H1 (cell line): ENCODE measurements around the gene DNAJC22. TPM values are rescaled to one million over a fixed set of nuclear protein-coding genes. Genes with fewer than 3 reads are reported as not detected.

ENCODE experiments used
- CTCF ChIA-PET: fragments of 300-600 bp; sonication (Branson Sonifier 250); formaldehyde crosslinking; loops from one replicate; lab custom pipeline; 2021; ENCODE audit not compliant: partially characterized antibody; lab: Charles Lee
- POLR2A ChIA-PET: fragments of 300-600 bp; sonication (Branson Sonifier 250); formaldehyde crosslinking; loops from one replicate; lab custom pipeline; 2021; ENCODE audit warnings: inconsistent platforms; ENCODE audit not compliant: partially characterized antibody; lab: Charles Lee
- DNase-seq, 2 experiments: peaks; one replicate each; pipeline versions ENCODE4 v3.0.0 to v3.0.0-alpha.2; 2010 to 2022; ENCODE audit warnings: low spot score in 2 of 2, low read depth in 1 of 2, mixed read lengths in 1 of 2
- FAIRE-seq: peaks from 2 replicates; lab custom pipeline; 2011; peaks lifted over from hg19 to GRCh38; lab: Jason Lieb, UNC
- H2AFZ ChIP-seq: 2 replicates; pipeline ENCODE4 v1.8.1; 2012; ENCODE audit warnings: low read length, inconsistent platforms
- H2AK5ac ChIP-seq: 2 replicates; pipeline ENCODE4 v1.6.1; 2013; ENCODE audit warnings: low read depth, low read length
- H2BK120ac ChIP-seq: replicated peaks from 2 replicates; pipeline ENCODE3; 2013; ENCODE audit warnings: low read depth, low read length, inconsistent platforms
- H2BK12ac ChIP-seq: 2 replicates; pipeline ENCODE4 v1.6.1; 2013; ENCODE audit warnings: low read depth, low read length
- H2BK15ac ChIP-seq: 2 replicates; pipeline ENCODE4 v1.6.1; 2013; ENCODE audit warnings: low read length
- H2BK20ac ChIP-seq: 2 replicates; pipeline ENCODE4 v1.6.1; 2013; ENCODE audit warnings: low read length
- H2BK5ac ChIP-seq: 2 replicates; pipeline ENCODE4 v1.6.1; 2013; ENCODE audit warnings: low read depth, low read length
- H3K14ac ChIP-seq: 2 replicates; pipeline ENCODE4 v1.6.1; 2013; ENCODE audit warnings: inconsistent platforms; ENCODE audit not compliant: insufficient read length
- H3K18ac ChIP-seq: 2 replicates; pipeline ENCODE4 v1.6.1; 2013; ENCODE audit warnings: low read length; ENCODE audit errors: extremely low read depth
- H3K23ac ChIP-seq: 2 replicates; pipeline ENCODE4 v1.6.1; 2013; ENCODE audit warnings: inconsistent platforms; ENCODE audit not compliant: insufficient read length
- H3K23me2 ChIP-seq: 2 replicates; pipeline ENCODE4 v1.6.1; 2013; ENCODE audit warnings: low read depth, low read length
- H3K27ac ChIP-seq: 2 replicates; pipeline ENCODE4 v1.6.1; 2011; ENCODE audit warnings: low read depth, low read length, inconsistent platforms
- H3K27me3 ChIP-seq, 4 experiments: replicated peaks in 1 of 4; 1 replicate in 1 of 4; 2 replicates in 3 of 4; pipeline versions ENCODE4 v1.6.1 to v1.8.1; 2011 to 2013; ENCODE audit warnings: low read length in 3 of 4, mild to moderate bottlenecking in 3 of 4, inconsistent platforms in 2 of 4, mixed read lengths in 2 of 4, moderate library complexity in 1 of 4; ENCODE audit not compliant: control insufficient read depth in 3 of 4, insufficient read depth in 3 of 4; ENCODE audit errors: extremely low read depth in 1 of 4
- H3K36me3 ChIP-seq, 4 experiments: 2 replicates each; pipeline versions ENCODE4 v1.6.1 to v1.8.1; 2011 to 2013; ENCODE audit warnings: mild to moderate bottlenecking in 4 of 4, low read length in 3 of 4, moderate library complexity in 2 of 4, control low read depth in 1 of 4, inconsistent platforms in 1 of 4; ENCODE audit not compliant: insufficient read depth in 4 of 4, control insufficient read depth in 2 of 4
- H3K4ac ChIP-seq: replicated peaks from 2 replicates; pipeline ENCODE3; 2013; ENCODE audit warnings: low read length, low read depth, mixed read lengths, inconsistent platforms; ENCODE audit not compliant: insufficient read length
- H3K4me1 ChIP-seq, 4 experiments: replicated peaks in 1 of 4; 1 replicate in 1 of 4; 2 replicates in 3 of 4; pipeline versions ENCODE4 v1.6.1 to v1.8.1; 2011 to 2013; ENCODE audit warnings: low read length in 3 of 4, inconsistent platforms in 2 of 4, mixed read lengths in 1 of 4; ENCODE audit not compliant: insufficient read depth in 4 of 4, control insufficient read depth in 3 of 4
- H3K4me2 ChIP-seq, 2 experiments: 2 replicates each; pipeline versions ENCODE4 v1.6.1 to v1.8.1; 2011 to 2013; ENCODE audit warnings: low read depth in 2 of 2, low read length in 2 of 2, control low read depth in 1 of 2, inconsistent platforms in 1 of 2, mild to moderate bottlenecking in 1 of 2; ENCODE audit not compliant: insufficient read depth in 1 of 2
- H3K4me3 ChIP-seq, 4 experiments: fragments of 200-600, 300-600 bp in 1 of 4; sonication (generic), shearing (Covaris generic), sonication (Bioruptor Twin) in 1 of 4; 2 replicates each; pipeline versions ENCODE4 v1.5.1 to v1.8.1; 2011 to 2016; ENCODE audit warnings: low read length in 4 of 4, low read depth in 3 of 4, control low read depth in 2 of 4, inconsistent platforms in 2 of 4, mild to moderate bottlenecking in 2 of 4, mixed read lengths in 1 of 4, moderate library complexity in 1 of 4; ENCODE audit not compliant: insufficient read depth in 2 of 4; ENCODE audit errors: extremely low read depth in 1 of 4
- H3K56ac ChIP-seq: replicated peaks from 2 replicates; pipeline ENCODE3; 2013; ENCODE audit warnings: low read depth, mild to moderate bottlenecking, mixed read lengths, low read length, inconsistent platforms; ENCODE audit not compliant: insufficient read length
- H3K79me1 ChIP-seq: 2 replicates; pipeline ENCODE4 v1.6.1; 2013; ENCODE audit warnings: low read depth, low read length, control low read depth
- H3K79me2 ChIP-seq, 2 experiments: 2 replicates each; pipeline versions ENCODE4 v1.6.1 to v1.8.1; 2012 to 2013; ENCODE audit warnings: low read length in 2 of 2, mild to moderate bottlenecking in 2 of 2, inconsistent platforms in 1 of 2; ENCODE audit not compliant: insufficient read depth in 2 of 2, control insufficient read depth in 1 of 2
- H3K9ac ChIP-seq, 4 experiments: replicated peaks in 1 of 4; 1 replicate in 1 of 4; 2 replicates in 3 of 4; pipeline versions ENCODE4 v1.6.1 to v1.8.1; 2011 to 2013; ENCODE audit warnings: low read depth in 3 of 4, low read length in 3 of 4, control low read depth in 2 of 4, mild to moderate bottlenecking in 2 of 4, moderate library complexity in 2 of 4, inconsistent platforms in 1 of 4; ENCODE audit errors: extremely low read depth in 1 of 4
- H3K9me3 ChIP-seq, 2 experiments: 2 replicates each; pipeline versions ENCODE4 v1.6.1 to v1.8.1; 2012 to 2013; ENCODE audit warnings: mild to moderate bottlenecking in 2 of 2, moderate library complexity in 2 of 2, control low read depth in 1 of 2, inconsistent platforms in 1 of 2, low read depth in 1 of 2, low read length in 1 of 2, mixed read lengths in 1 of 2; ENCODE audit not compliant: insufficient read depth in 2 of 2
- H4K20me1 ChIP-seq, 2 experiments: replicated peaks in 1 of 2; 2 replicates each; pipeline versions ENCODE3 to v1.8.1; 2011 to 2013; ENCODE audit warnings: inconsistent platforms in 2 of 2, low read length in 2 of 2, mild to moderate bottlenecking in 1 of 2; ENCODE audit not compliant: insufficient read depth in 2 of 2, control insufficient read depth in 1 of 2
- H4K5ac ChIP-seq: 2 replicates; pipeline ENCODE4 v1.6.1; 2013; ENCODE audit warnings: low read length, low read depth, mixed read lengths, inconsistent platforms; ENCODE audit not compliant: insufficient read length
- H4K8ac ChIP-seq: 2 replicates; pipeline ENCODE4 v1.8.0; 2013; ENCODE audit warnings: mild to moderate bottlenecking, moderate library complexity, low read length, inconsistent platforms; ENCODE audit not compliant: insufficient read depth; ENCODE audit errors: extremely low read depth
- H4K91ac ChIP-seq: replicated peaks from 2 replicates; pipeline ENCODE3; 2013; ENCODE audit warnings: low read length, mixed read lengths, inconsistent platforms; ENCODE audit not compliant: insufficient read length
- BACH1 ChIP-seq: IDR thresholded peaks from 2 replicates; pipeline ENCODE4 v1.6.1; 2012; ENCODE audit warnings: low read length, improper control_type of control experiment
- CEBPB ChIP-seq: IDR thresholded peaks from 2 replicates; pipeline ENCODE4 v1.6.1; 2012; ENCODE audit warnings: low read depth, low read length
- CHD2 ChIP-seq: IDR thresholded peaks from 2 replicates; pipeline ENCODE4 v1.6.1; 2012; ENCODE audit warnings: low read length, improper control_type of control experiment
- CTBP2 ChIP-seq: IDR thresholded peaks from 2 replicates; pipeline ENCODE4 v1.7.0; 2011; ENCODE audit warnings: borderline replicate concordance, mild to moderate bottlenecking, moderate library complexity, mixed read lengths, low read length; ENCODE audit not compliant: insufficient read depth, insufficient read length
- GABPA ChIP-seq: IDR thresholded peaks from 2 replicates; pipeline ENCODE4 v1.6.1; 2011; ENCODE audit warnings: mild to moderate bottlenecking, low read length, moderate library complexity, borderline replicate concordance; ENCODE audit not compliant: insufficient read depth
- MAFK ChIP-seq: IDR thresholded peaks from 2 replicates; pipeline ENCODE4 v1.6.1; 2012; ENCODE audit warnings: low read depth, mild to moderate bottlenecking, improper control_type of control experiment, low read length
- MAX ChIP-seq: IDR thresholded peaks from 2 replicates; pipeline ENCODE4 v1.6.1; 2012; ENCODE audit warnings: inconsistent platforms
- POU5F1 ChIP-seq: IDR thresholded peaks from 2 replicates; pipeline ENCODE4 v1.6.1; 2011; ENCODE audit warnings: low read depth, mild to moderate bottlenecking, low read length, moderate library complexity
- SIN3A ChIP-seq, 2 experiments: IDR thresholded peaks in 1 of 2; conservative IDR thresholded peaks in 1 of 2; 2 replicates each; pipeline ENCODE4 v1.6.1; 2011 to 2012; ENCODE audit warnings: low read length in 2 of 2, improper control_type of control experiment in 1 of 2, low read depth in 1 of 2, mild to moderate bottlenecking in 1 of 2
- USF2 ChIP-seq: IDR thresholded peaks from 2 replicates; pipeline ENCODE4 v1.6.1; 2011; ENCODE audit warnings: low read length, improper control_type of control experiment
- WGBS, 2 experiments: shearing (Covaris generic) in 1 of 2; methylation state at CpG; one replicate each; pipeline versions ENCODE4 v1.1.6 to v1.1.7; 2013 to 2015; ENCODE audit warnings: low lambda C conversion rate in 2 of 2, mixed read lengths in 2 of 2, inconsistent platforms in 1 of 2, low coverage in 1 of 2, missing lambda C conversion rate in 1 of 2; ENCODE audit not compliant: insufficient replicate concordance in 2 of 2, insufficient coverage in 1 of 2, insufficient read length in 1 of 2; ENCODE audit errors: extremely low coverage in 1 of 2, missing lambda C conversion rate in 1 of 2; 5-methylcytosine and 5-hydroxymethylcytosine counted together
- polyA plus RNA-seq, 7 experiments: library from polyadenylated mRNA; depleted of rRNA in 3 of 7; stranded (reverse) in 5 of 7; unstranded in 2 of 7; fragments of >200 nt in 5 of 7; fragments of 200-250 nt in 2 of 7; gene quantifications; 1 replicate in 5 of 7; 2 replicates in 1 of 7; 4 replicates in 1 of 7; pipeline versions ENCODE4 v1.2.1 to v1.2.3, GENCODE V29; 2011 to 2013; ENCODE audit warnings: missing spikeins in 2 of 7, mixed read lengths in 2 of 7
- total RNA-seq: library from RNA; stranded (reverse); fragmentation: NEBNext Ultra II Directional; extraction: Animal tissue kit (Norgen Biotek cat#: 25700); gene quantifications from 2 replicates; pipeline ENCODE4 v1.2.1, GENCODE V29; 2021

DNAJC22 gene
- total and polyA plus RNA-seq, 2 of the 8 experiments (the other 6 are each of a cell fraction or from before 2014, with no cell fraction given), result 0.20 to 0.39 TPM

GRCh38 chr12:49305762-49306510, 40.8 kb upstream of the DNAJC22 start:
- no peak for FAIRE-seq
- H3K79me2 ChIP-seq, result no peaks in the 10 kb centered on the region
- H4K8ac ChIP-seq, result no peak overlapping the region
- no peak overlapping the region for H3K4me2 ChIP-seq
- H3K23me2 ChIP-seq, result no peaks in the 10 kb centered on the region
- no peak overlapping the region for H3K27ac ChIP-seq
- no peak overlapping the region for H2BK120ac ChIP-seq
- no peak overlapping the region for H2BK15ac ChIP-seq
- H3K18ac ChIP-seq, result no peak overlapping the region
- no peak overlapping the region for H3K9ac ChIP-seq
- no peak overlapping the region for H2BK5ac ChIP-seq
- H3K4me3 ChIP-seq, result no peak overlapping the region
- no peak overlapping the region for H4K5ac ChIP-seq
- H2BK20ac ChIP-seq, result no peak overlapping the region
- no peak overlapping the region for H3K56ac ChIP-seq
- CTCF ChIA-PET, result interaction anchor here (1.4 to 6.3 kb wide), 6 partner anchors 11 to 53 kb away, joined by 3 to 30 read pairs (median 16); partner anchors contain the start of gene PRPH
- no peaks in the 10 kb centered on the region for H3K36me3 ChIP-seq
- H3K4ac ChIP-seq, result no peak overlapping the region
- H2AFZ ChIP-seq, result no peak overlapping the region
- no peak overlapping the region for H3K23ac ChIP-seq
- H4K91ac ChIP-seq, result no peak overlapping the region
- DNase-seq, result no peak
- no peaks in the 10 kb centered on the region for H3K9me3 ChIP-seq
- 76% methylated on average over 6 of the region's 6 CpGs; no CpG with 5 or more reads in 1 of the 2 experiments for WGBS, 2 experiments
- H3K27me3 ChIP-seq, result no peaks in the 10 kb centered on the region; a peak in 4 of 7 replicates
- H2AK5ac ChIP-seq, result no peak overlapping the region
- no peaks in the 10 kb centered on the region for H3K4me1 ChIP-seq
- POLR2A ChIA-PET, result interaction anchor here (0.9 to 2.2 kb wide), 2 partner anchors 15 to 40 kb away, joined by 3 to 6 read pairs; no protein-coding TSS in a partner anchor
- H3K79me1 ChIP-seq, result no peaks in the 10 kb centered on the region
- no peak overlapping the region for H3K14ac ChIP-seq
- H2BK12ac ChIP-seq, result no peak overlapping the region
- H4K20me1 ChIP-seq, result no peaks in the 10 kb centered on the region
- TF ChIP-seq BACH1, result no peak
- no peak for TF ChIP-seq CTBP2
- no peak for TF ChIP-seq CEBPB
- no peak for TF ChIP-seq SIN3A (conservative IDR thresholded peaks at IDR 0.05 in 1 of 2, IDR thresholded peaks at IDR 0.05 in 1 of 2; ENCODE audit: low read depth in 1 of 2, low read length in 2 of 2)
- TF ChIP-seq POU5F1, result no peak
- TF ChIP-seq MAFK, result no peak
- no peak for TF ChIP-seq USF2
- no peak for TF ChIP-seq GABPA
- no peak for TF ChIP-seq MAX
- TF ChIP-seq CHD2, result no peak
